ENCODE measurements around the gene FAM25A.
"Not testable (repeated sequence)": the region's sequence is repeated elsewhere in the genome, so short reads cannot be mapped to it uniquely, and the experiment has no call there.

Gene FAM25A

DNA sequence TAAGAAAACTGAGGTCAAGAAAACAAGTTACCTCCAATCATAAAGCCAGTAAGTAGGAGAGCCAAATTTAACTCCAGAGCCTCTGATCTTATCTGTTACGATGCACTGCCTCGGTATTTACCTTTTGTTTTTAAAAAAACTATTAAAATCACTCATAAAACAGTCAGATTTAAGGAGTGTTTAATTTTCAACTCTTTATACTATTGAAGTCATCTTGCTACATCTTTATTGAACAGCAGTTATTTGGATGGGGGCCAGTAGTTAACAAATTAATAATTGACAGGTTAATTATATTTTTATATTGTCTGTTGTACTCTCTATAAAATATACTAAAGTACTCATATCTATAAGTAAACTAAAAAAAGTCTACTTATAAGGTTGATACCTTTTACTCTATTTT, 27.2 kb upstream of the FAM25A start:
- DNase-seq (ENCODE audit: low read depth): no peak
- H3K4me3 ChIP-seq (ENCODE audit: control insufficient read depth, low read depth, low read length): no peak overlapping the region
- TF ChIP-seq, protein P1, sequence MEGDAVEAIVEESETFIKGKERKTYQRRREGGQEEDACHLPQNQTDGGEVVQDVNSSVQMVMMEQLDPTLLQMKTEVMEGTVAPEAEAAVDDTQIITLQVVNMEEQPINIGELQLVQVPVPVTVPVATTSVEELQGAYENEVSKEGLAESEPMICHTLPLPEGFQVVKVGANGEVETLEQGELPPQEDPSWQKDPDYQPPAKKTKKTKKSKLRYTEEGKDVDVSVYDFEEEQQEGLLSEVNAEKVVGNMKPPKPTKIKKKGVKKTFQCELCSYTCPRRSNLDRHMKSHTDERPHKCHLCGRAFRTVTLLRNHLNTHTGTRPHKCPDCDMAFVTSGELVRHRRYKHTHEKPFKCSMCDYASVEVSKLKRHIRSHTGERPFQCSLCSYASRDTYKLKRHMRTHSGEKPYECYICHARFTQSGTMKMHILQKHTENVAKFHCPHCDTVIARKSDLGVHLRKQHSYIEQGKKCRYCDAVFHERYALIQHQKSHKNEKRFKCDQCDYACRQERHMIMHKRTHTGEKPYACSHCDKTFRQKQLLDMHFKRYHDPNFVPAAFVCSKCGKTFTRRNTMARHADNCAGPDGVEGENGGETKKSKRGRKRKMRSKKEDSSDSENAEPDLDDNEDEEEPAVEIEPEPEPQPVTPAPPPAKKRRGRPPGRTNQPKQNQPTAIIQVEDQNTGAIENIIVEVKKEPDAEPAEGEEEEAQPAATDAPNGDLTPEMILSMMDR (conservative IDR thresholded peaks at IDR 0.05; ENCODE audit: control insufficient read depth, insufficient read depth, low read depth, low read length): no peak

- not testable (repeated sequence) for DNase-seq (ENCODE audit: low read depth); H3K4me3 ChIP-seq (ENCODE audit: control insufficient read depth, low read depth, low read length)
Measured at GRCh38 chr10:86999802-87000403, 20.2 kb upstream of the FAM25A start.

DNA sequence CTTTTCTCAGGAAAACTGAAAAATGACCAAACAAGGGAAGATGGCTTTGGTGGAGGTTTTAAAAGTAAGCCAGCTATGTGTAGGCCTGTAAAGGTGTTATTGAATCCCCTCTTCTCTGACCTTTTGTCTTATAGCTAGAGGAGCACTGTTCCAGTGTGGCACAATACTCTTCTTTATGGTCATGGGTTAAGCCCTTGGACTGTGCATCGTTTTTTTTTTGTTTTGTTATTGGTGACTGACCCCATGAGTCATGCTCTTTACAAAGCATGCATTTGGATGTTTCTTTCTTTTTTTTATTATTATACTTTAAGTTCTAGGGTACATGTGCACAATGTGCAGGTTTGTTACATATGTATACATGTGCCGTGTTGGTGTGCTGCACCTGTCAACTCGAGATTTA, 19.6 kb upstream of the FAM25A start:
- no peak overlapping the region for H3K4me3 ChIP-seq (ENCODE audit: control insufficient read depth, low read depth, low read length)
- peak; percentile 73 for DNase-seq (ENCODE audit: low read depth)
- TF ChIP-seq, protein P1 (conservative IDR thresholded peaks at IDR 0.05; ENCODE audit: control insufficient read depth, insufficient read depth, low read depth, low read length): no peak

DNA sequence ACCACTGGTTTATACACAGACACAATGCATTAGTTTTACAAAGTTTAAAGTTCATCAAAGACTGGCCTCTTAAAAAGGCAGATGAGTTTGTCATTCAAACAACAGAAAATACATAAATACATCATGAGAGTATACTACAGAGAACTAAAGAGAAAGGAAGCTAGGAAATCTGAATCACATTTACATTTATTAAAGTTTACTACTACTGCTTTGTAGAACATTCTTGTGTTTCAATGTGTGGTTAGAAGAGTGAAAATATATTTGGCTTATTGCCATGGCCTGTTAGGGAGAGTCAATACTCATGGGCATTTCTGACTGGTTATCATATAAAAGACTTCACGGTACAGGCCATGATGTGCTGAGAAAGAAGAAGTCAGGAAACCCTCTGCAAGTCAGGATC, 13.0 kb upstream of the FAM25A start:
- H3K4me3 ChIP-seq (ENCODE audit: control insufficient read depth, low read depth, low read length): not testable (repeated sequence)
- peak; percentile 44 for DNase-seq (ENCODE audit: low read depth)

- DNase-seq (ENCODE audit: low read depth); H3K4me3 ChIP-seq (ENCODE audit: control insufficient read depth, low read depth, low read length): not testable (repeated sequence)
Measured at GRCh38 chr10:87007674-87008073, 12.4 kb upstream of the FAM25A start.

DNA sequence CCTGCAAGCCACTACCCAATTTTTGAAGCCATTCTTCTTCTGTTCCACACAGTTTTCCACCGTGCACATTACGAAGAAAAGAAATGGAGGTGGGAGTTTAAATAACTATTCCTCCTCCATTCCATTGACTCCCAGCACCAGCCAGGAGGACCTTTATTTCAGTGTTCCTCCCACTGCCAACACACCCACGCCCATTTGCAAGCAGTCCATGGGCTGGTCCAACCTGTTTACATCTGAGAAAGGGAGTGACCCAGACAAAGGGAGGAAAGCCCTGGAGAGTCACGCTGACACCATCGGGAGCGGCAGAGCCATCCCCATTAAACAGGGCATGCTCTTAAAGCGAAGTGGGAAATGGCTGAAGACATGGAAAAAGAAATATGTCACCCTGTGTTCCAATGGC, 11.8 kb upstream of the FAM25A start:
- not testable (repeated sequence) for H3K4me3 ChIP-seq (ENCODE audit: control insufficient read depth, low read depth, low read length); DNase-seq (ENCODE audit: low read depth)

- DNase-seq (ENCODE audit: low read depth): peak; percentile 70
- H3K4me3 ChIP-seq (ENCODE audit: control insufficient read depth, low read depth, low read length): not testable (repeated sequence)
Measured at GRCh38 chr10:87009134-87009696, 10.9 kb upstream of the FAM25A start.

DNA sequence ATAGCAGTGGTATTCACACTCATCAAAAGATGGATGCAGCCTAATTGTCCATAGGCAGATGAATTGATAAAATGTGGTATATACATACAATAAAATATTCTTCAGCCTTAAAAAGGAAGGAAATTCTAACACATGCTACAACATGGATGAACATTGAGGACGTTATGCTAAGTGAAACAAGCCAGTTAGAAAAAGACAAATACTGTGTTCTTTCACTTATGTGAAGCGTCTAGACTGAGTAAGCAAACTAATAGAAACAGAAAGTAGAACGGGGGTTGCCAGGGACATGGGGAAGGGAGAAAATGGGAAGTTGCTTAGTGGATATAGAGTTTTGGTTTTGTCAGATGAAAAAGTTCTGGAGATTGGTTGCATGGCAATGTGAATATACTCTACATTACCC, 6.6 kb upstream of the FAM25A start:
- not testable (repeated sequence) for DNase-seq (ENCODE audit: low read depth); H3K4me3 ChIP-seq (ENCODE audit: control insufficient read depth, low read depth, low read length)

DNA sequence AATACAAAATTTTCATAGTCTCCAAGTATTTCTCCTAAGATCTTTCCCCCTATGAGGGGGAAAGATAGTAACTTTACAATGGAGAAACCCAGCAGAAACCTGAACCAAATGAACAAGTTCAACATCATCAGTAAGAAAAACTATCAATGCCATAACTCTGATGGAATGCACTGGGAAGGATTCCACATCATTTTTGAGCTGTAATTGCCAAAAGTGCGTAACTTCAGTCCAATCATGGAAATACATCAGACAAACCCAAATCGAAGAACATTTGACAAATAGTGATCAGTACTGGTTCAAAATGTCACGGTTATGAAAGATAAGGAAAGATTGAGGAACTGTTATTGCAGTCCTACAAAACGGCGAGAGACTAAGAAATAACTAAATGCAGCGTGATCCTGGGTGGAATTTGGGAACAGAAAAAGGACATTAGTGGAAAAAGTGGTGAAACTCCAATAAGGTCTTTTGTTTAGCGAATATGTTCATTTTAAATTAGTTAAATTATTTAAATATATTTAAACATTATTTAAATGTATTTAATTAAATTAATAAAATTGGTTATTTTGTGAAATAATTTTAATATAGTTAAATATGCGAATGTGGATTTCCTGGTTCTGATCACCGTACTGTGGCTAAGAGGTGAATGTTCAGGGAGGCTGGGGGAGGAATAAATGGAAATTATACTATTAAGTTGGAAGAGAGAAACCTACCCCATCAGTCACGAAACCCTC, 4.9 kb upstream of the FAM25A start:
- DNase-seq (ENCODE audit: low read depth): peak; percentile 49
- not testable (repeated sequence) for H3K4me3 ChIP-seq (ENCODE audit: control insufficient read depth, low read depth, low read length)

- not testable (repeated sequence) for DNase-seq (ENCODE audit: low read depth); H3K4me3 ChIP-seq (ENCODE audit: control insufficient read depth, low read depth, low read length)
Measured at GRCh38 chr10:87018127-87018526, 2.0 kb upstream of the FAM25A start.

DNA sequence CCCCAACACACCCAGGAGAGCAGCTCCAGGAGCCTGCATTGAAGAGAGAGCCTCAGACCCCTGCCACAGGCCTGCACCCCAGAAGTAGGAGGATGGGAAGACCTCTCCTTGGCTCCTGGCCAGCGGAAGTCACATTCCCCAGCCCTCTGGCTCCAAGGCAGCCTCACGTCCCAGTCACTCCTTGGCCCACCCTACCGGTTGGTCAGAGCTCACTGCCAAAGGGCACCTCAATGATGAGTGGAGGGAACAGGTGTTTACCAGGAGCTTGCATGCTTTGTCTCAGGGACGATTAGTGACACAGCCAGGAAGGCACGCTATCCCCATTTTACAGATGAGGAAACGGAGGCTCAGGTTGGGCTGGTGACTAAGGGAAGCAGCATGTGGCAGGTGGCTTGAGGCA, 1.0 kb upstream of the FAM25A start:
- H3K4me3 ChIP-seq (ENCODE audit: control insufficient read depth, low read depth, low read length); DNase-seq (ENCODE audit: low read depth): not testable (repeated sequence)

GRCh38 chr10:87019504-87019903, 590 bp upstream of the FAM25A start:
- H3K4me3 ChIP-seq (ENCODE audit: control insufficient read depth, low read depth, low read length); DNase-seq (ENCODE audit: low read depth): not testable (repeated sequence)

- H3K4me3 ChIP-seq (ENCODE audit: control insufficient read depth, low read depth, low read length): not testable (repeated sequence)
- DNase-seq (ENCODE audit: low read depth): peak; percentile 76
Measured at GRCh38 chr10:87025285-87025958, 5.3 kb downstream of the FAM25A start.

- H3K4me3 ChIP-seq (ENCODE audit: control insufficient read depth, low read depth, low read length); DNase-seq (ENCODE audit: low read depth): not testable (repeated sequence)
Measured at GRCh38 chr10:87026747-87027508, 6.8 kb downstream of the FAM25A start.

DNA sequence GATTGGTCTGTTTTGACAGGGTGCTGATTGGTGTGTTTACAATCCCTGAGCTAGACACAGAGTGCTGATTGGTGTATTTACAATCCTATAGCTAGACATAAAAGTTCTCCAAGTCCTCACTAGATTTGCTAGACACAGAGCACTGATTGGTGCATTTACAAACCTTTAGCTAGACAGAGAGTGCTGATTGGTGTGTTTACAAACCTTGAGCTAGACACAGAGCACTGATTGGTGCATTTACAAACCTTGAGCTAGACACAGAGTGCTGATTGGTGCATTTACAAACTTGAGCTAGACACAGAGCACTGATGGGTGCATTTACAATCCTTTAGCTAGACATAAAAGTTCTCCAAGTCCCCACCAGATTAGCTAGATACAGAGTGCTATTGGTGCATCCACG, 10.3 kb downstream of the FAM25A start:
- H3K4me3 ChIP-seq (ENCODE audit: control insufficient read depth, low read depth, low read length); DNase-seq (ENCODE audit: low read depth): not testable (repeated sequence)
